Ovary (tissue), 9 donors: ENCODE measurements around the gene ALX1. TPM values are rescaled to one million over a fixed set of nuclear protein-coding genes. Genes with fewer than 3 reads are reported as not detected.

ENCODE experiments used
- DNase-seq, 5 donors: peaks; one replicate each; pipeline ENCODE4 v3.0.0-alpha.2; 2019 to 2020
- H3K27ac ChIP-seq, 2 donors: fragments of 200-600 bp; one replicate each; pipeline versions ENCODE4 v1.5.1 to v1.8.0; 2019 to 2022
- H3K27me3 ChIP-seq: fragments of 200-600 bp; one replicate; pipeline ENCODE4 v1.8.0; 2022
- H3K36me3 ChIP-seq: fragments of 200-600 bp; sonication (generic); one replicate; pipeline ENCODE4 v1.5.1; 2019
- H3K4me1 ChIP-seq: one replicate; pipeline ENCODE4 v1.8.1; 2013; ENCODE audit warnings: mild to moderate bottlenecking, moderate library complexity; ENCODE audit not compliant: insufficient read depth
- H3K4me3 ChIP-seq: fragments of 200-600 bp; sonication (generic); one replicate; pipeline ENCODE4 v1.5.1; 2017
- H3K9me3 ChIP-seq, 2 donors: fragments of 200-600 bp in 1 of 2; sonication (generic) in 1 of 2; one replicate each; pipeline versions ENCODE4 v1.5.1 to v1.8.1; 2013 to 2019; ENCODE audit warnings: mild to moderate bottlenecking in 1 of 2, moderate library complexity in 1 of 2
- CTCF ChIP-seq, 3 donors: fragments of 450-650 bp in 2 of 3; fragments of 200-600 bp in 1 of 3; IDR thresholded peaks; one replicate each; pipeline versions ENCODE4 v1.5.1 to v1.8.0; 2016 to 2022; ENCODE audit warnings: antibody characterized with exemption in 3 of 3, mild to moderate bottlenecking in 1 of 3
- EP300 ChIP-seq: sonication (generic); formaldehyde crosslinking; IDR thresholded peaks from one replicate; pipeline ENCODE4 v1.6.1; 2017; ENCODE audit warnings: antibody characterized with exemption
- POLR2A ChIP-seq: fragments of 450-650 bp; IDR thresholded peaks from one replicate; pipeline ENCODE4 v1.6.1; 2017; ENCODE audit warnings: antibody characterized with exemption, mild to moderate bottlenecking, moderate library complexity
- WGBS, 3 donors: extraction: QIAGEN DNeasy Blood & Tissue Kit in 1 of 3; methylation state at CpG; one replicate each; pipeline versions ENCODE4 v1.1.5 to v1.1.7; 2013 to 2017; 5-methylcytosine and 5-hydroxymethylcytosine counted together
- intact Hi-C, 4 donors: fragments of 100-400 bp; cut with DNase I; formaldehyde crosslinking; loops; one replicate each; pipeline versions ENCODE4 v1.11.0 to v1.15.1; 2022 to 2023
- polyA plus RNA-seq, 2 donors: library from polyadenylated mRNA; stranded (reverse); fragments of 200-250 nt in 1 of 2; fragments of 350-450 nt in 1 of 2; fragmentation: Illumina TruSeq in 1 of 2; extraction: RNeasy Lipid Tissue Mini Kit (QIAGEN cat#74804) in 1 of 2; gene quantifications; one replicate each; pipeline ENCODE4 v1.2.3, GENCODE V29; 2013 to 2014
- total RNA-seq, 7 donors: library from RNA; depleted of rRNA in 2 of 7; stranded (reverse); fragments of >200 nt in 2 of 7; fragmentation: NEBNext Ultra II Directional in 3 of 7; extraction: Animal tissue kit (Norgen Biotek cat#: 25700) in 3 of 7; gene quantifications; one replicate each; pipeline versions ENCODE4 v1.1.0 to v1.2.4, GENCODE V29; 2016 to 2023
- donor health status: DM: no; HTN: no; CAD: no; lungs with moderate emphysema.
- donor health status: DM: no; HTN: no; CAD: no.
- donor health status: Bipolar disorder and iron deficiency.
- donor health status: DM: yes; HTN: yes; CAD: no.
- donor health status: DM: no; HTN: no; CAD: no.
- donor health status: DM: yes; HTN: yes; CAD: no.

ALX1 gene
- total and polyA plus RNA-seq, 9 donors: 0.05 to 1.1 (median 0.30) TPM; not detected in 3

DNA sequence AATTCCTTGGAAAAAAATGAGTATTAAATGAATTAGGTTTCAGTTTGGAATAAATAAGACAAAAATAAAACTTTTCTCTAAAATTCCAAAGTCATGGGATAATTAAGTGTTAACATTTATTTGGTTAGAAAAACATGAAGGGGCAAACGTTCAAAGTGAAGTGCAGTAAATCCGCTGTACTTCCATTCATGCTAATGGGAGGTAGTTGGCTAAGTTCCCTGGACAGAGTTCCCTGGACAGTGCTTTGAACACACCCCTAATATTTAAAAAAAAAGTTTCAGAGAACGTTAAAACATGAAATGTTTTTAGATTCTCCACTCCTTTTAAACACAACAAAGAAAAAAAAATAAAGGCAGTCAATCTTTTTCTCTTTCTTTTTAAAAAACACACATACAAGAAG is 16.3 kb downstream of the ALX1 start:
- H3K36me3 ChIP-seq: no peaks in the 10 kb centered on the region
- intact Hi-C loops: no loop called here
- 2 to 8% (median 6%) methylated on average over 3 of the region's 3 CpGs for WGBS, 3 donors
- H3K27ac ChIP-seq: no peak overlapping the region
- no peak for DNase-seq
- no peaks in the 10 kb centered on the region for H3K27me3 ChIP-seq
- H3K4me3 ChIP-seq: no peak overlapping the region
- no peaks in the 10 kb centered on the region for H3K4me1 ChIP-seq
- TF ChIP-seq POLR2A: no peak
- no peak for TF ChIP-seq EP300
- TF ChIP-seq CTCF (IDR thresholded peaks at IDR 0.05): no peak
- H3K9me3 ChIP-seq: no peaks in the 10 kb centered on the region

- Histone ChIP-seq H3K27me3 (no peaks in the 10 kb centered on the region), H3K27ac (no peak overlapping the region), H3K4me1 (no peaks in the 10 kb centered on the region), H3K9me3 (no peaks in the 10 kb centered on the region), H3K36me3 (no peaks in the 10 kb centered on the region), H3K4me3 (no peak overlapping the region)
- intact Hi-C loops: no loop called here
- TF ChIP-seq CTCF (IDR thresholded peaks at IDR 0.05): no peak
- TF ChIP-seq EP300: no peak
- WGBS, 3 donors: 47 to 62% (median 52%) methylated on average over 2 of the region's 2 CpGs
- no peak for DNase-seq
Measured at GRCh38 chr12:85299053-85299452, 19.0 kb downstream of the ALX1 start.

DNA sequence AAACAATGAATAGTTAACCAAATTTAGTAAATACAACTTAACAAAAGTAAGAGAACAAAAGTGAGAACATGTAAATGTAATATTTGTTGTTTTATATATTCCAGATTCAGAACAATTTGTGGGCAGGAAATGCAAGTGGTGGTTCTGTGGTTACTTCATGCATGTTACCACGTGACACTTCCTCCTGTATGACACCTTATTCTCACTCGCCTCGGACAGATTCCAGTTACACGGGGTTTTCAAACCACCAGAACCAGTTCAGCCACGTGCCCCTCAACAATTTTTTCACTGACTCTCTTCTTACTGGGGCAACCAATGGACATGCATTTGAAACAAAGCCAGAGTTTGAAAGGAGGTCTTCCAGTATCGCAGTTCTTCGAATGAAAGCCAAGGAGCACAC is 21.0 kb downstream of the ALX1 start:
- Histone ChIP-seq H3K36me3 (no peaks in the 10 kb centered on the region), H3K27me3 (no peaks in the 10 kb centered on the region), H3K27ac (no peak overlapping the region), H3K4me1 (no peaks in the 10 kb centered on the region), H3K4me3 (no peak overlapping the region), H3K9me3 (no peaks in the 10 kb centered on the region)
- TF ChIP-seq CTCF (IDR thresholded peaks at IDR 0.05) (no peak), EP300 (no peak), POLR2A (no peak)
- WGBS, 3 donors: 78 to 83% (median 80%) methylated on average over 7 of the region's 7 CpGs
- no peak for DNase-seq
- intact Hi-C loops: no loop called here

DNA sequence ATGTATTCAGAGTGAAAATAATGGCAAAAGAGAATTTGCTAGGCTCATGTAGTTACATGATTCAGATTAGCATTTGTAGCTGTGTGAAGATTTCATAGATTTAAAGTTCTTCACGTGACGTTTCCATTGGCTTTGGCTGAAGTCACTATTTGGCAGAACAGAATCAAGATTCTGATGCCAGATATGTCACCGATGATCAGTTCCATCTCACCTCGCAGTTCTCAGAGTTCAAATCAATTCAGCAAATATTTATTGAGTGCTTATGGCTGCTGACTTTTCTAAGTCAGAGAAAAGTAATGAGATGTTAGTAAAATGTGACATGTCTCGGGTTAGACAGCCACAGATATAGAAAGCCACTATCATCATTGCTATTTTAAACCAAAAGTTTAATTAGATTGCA is 28.4 kb downstream of the ALX1 start:
- 44 to 60% (median 55%) methylated on average over 5 of the region's 5 CpGs for WGBS, 3 donors
- Histone ChIP-seq H3K27me3 (no peaks in the 10 kb centered on the region), H3K27ac (no peak overlapping the region), H3K9me3 (no peaks in the 10 kb centered on the region), H3K36me3 (no peaks in the 10 kb centered on the region), H3K4me3 (no peak overlapping the region), H3K4me1 (no peaks in the 10 kb centered on the region)
- TF ChIP-seq CTCF (IDR thresholded peaks at IDR 0.05): no peak
- no peak for TF ChIP-seq EP300
- no peak for TF ChIP-seq POLR2A
- DNase-seq: no peak
- intact Hi-C loops: no loop called here

DNA sequence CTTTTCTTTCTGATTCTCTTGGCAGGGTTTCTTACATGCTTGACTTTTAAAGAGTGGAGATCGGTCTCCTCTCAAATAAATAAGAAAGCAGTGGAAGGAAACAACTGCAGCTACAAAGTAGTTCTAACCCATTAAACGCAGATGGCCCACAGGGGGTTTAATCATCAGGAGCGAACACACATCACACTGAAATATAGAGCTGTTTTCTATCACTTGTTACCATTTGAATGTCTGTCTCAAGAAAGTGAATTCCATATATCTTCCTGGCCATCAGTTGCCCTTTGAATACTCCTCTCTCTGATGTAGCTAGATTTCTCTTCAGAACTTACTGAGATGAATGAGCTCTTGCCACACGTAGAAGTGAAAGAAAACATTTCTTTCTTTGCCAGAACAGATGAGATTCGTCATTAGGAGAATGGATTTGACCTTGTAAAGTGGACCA is 29.1 kb downstream of the ALX1 start:
- H3K36me3 ChIP-seq: no peaks in the 10 kb centered on the region
- H3K4me1 ChIP-seq: no peaks in the 10 kb centered on the region
- WGBS, 3 donors: 30 to 34% (median 31%) methylated on average over 5 of the region's 5 CpGs
- TF ChIP-seq EP300 (no peak), POLR2A (no peak), CTCF (IDR thresholded peaks at IDR 0.05) (no peak)
- H3K9me3 ChIP-seq: no peaks in the 10 kb centered on the region
- intact Hi-C loops: no loop called here
- no peak for DNase-seq
- no peak overlapping the region for H3K4me3 ChIP-seq
- no peaks in the 10 kb centered on the region for H3K27me3 ChIP-seq
- no peak overlapping the region for H3K27ac ChIP-seq
